ENCODE data around the gene GPR17. TPM values are rescaled to one million over a fixed set of nuclear protein-coding genes. Genes with fewer than 3 reads are reported as not detected.

GPR17 gene
- total and polyA plus RNA-seq, 9 of the 15 experiments (the other 6 are each of a cell fraction or from before 2014, with no cell fraction given) = not detected

DNA sequence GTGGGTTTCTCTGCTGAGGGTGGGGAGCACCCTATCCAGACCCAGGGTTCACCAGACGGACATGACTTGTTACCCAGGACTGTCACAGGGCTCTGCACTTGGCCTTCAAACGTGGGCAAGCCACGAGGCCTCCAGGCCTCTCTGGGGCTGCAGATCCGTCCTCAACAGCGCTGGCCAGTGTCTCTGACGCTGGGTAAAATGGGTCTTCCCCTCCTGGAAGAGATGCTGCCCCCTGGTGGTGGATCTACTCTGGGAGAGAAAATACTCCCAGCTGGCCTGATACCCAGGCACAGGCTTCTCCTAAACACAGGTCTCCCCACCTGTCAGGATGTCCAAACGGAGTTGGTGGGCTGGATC is 3.7 kb downstream of the GPR17 start:
- no peaks in the 10 kb centered on the region for H3K9me1 ChIP-seq (ENCODE audit: control insufficient read depth, insufficient read depth, low read length)
- peak; percentile 87 for ATAC-seq
- no peak overlapping the region for H3K4me3 ChIP-seq
- no peak overlapping the region for H3K4me2 ChIP-seq (ENCODE audit: insufficient read depth, low read length)
- FAIRE-seq = peak; percentile 94
- no peak overlapping the region for H3K9ac ChIP-seq (ENCODE audit: insufficient read depth in 1 of 2, low read depth in 2 of 2, low read length in 2 of 2)
- no peaks in the 10 kb centered on the region for H3K9me3 ChIP-seq (replicated peaks; ENCODE audit: control insufficient read depth, insufficient read depth, low read depth, low read length)
- no TSS peak for BruUV-seq (replicated peaks)
- DNase-seq (ENCODE audit: extremely low read depth in 1 of 4, low spot score in 3 of 4) = peak; percentile 76 to 88 (median 78)
- peaks cover 0 to 44% of the 10 kb centered on the region in 2 experiments; a peak in 2 of 5 replicates for H3K4me1 ChIP-seq (replicated peaks in 1 of 2; ENCODE audit: control insufficient read depth in 2 of 2, insufficient read depth in 2 of 2, low read length in 2 of 2)
- no peaks in the 10 kb centered on the region for H3K79me2 ChIP-seq (ENCODE audit: control insufficient read depth, insufficient read depth, low read length)
- H2AFZ ChIP-seq (ENCODE audit: low read depth, low read length) = no peak overlapping the region
- no peak overlapping the region for H3K27ac ChIP-seq (ENCODE audit: extremely low read depth, low read depth, low read length)
- 0% methylated on average over 6 of the region's 7 CpGs for WGBS (ENCODE audit: insufficient coverage, low coverage, missing lambda C conversion rate)
- CTCF ChIA-PET (ENCODE audit: low intra/inter-chr PET ratio) = interaction anchor here (0.6 to 1.8 kb wide), 5 partner anchors 57 to 176 kb away, joined by 3 to 8 read pairs (median 4); no protein-coding TSS in a partner anchor
- peaks cover 55 to 85% of the 10 kb centered on the region in 2 experiments for H3K27me3 ChIP-seq (ENCODE audit: control insufficient read depth in 2 of 2, insufficient read depth in 2 of 2, low read length in 2 of 2)
- in situ Hi-C loops (cut with MboI) (no loop called here), intact Hi-C loops (cut with micrococcal nuclease) (loop anchor here (1.0 to 5.0 kb wide), 2 partner anchors 58 to 452 kb away; no protein-coding TSS in a partner anchor)
- POLR2A ChIA-PET = interaction anchor here (0.6 to 1.3 kb wide), 4 partner anchors 10 to 33 kb away, joined by 3 to 6 read pairs (median 4); no protein-coding TSS in a partner anchor
- H4K20me1 ChIP-seq (replicated peaks; ENCODE audit: control insufficient read depth, insufficient read depth, low read length) = peaks cover 10% of the 10 kb centered on the region; the same call in 1 of the 2 replicates
- no peaks in the 10 kb centered on the region for H3K36me3 ChIP-seq (ENCODE audit: control insufficient read depth, insufficient read depth, low read length)
- no peak for TF ChIP-seq DNMT1 (IDR thresholded peaks at IDR 0.05)
- TF ChIP-seq CBX1 (IDR thresholded peaks at IDR 0.05; ENCODE audit: low read depth) = no peak
- TF ChIP-seq ZNF431 (CRISPR knock-in tag; IDR thresholded peaks at IDR 0.05) = no peak
- TF ChIP-seq ZNF780A (CRISPR knock-in tag; IDR thresholded peaks at IDR 0.05) = no peak
- TF ChIP-seq, protein P1, sequence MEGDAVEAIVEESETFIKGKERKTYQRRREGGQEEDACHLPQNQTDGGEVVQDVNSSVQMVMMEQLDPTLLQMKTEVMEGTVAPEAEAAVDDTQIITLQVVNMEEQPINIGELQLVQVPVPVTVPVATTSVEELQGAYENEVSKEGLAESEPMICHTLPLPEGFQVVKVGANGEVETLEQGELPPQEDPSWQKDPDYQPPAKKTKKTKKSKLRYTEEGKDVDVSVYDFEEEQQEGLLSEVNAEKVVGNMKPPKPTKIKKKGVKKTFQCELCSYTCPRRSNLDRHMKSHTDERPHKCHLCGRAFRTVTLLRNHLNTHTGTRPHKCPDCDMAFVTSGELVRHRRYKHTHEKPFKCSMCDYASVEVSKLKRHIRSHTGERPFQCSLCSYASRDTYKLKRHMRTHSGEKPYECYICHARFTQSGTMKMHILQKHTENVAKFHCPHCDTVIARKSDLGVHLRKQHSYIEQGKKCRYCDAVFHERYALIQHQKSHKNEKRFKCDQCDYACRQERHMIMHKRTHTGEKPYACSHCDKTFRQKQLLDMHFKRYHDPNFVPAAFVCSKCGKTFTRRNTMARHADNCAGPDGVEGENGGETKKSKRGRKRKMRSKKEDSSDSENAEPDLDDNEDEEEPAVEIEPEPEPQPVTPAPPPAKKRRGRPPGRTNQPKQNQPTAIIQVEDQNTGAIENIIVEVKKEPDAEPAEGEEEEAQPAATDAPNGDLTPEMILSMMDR (IDR thresholded peaks at IDR 0.05 in 2 of 3, conservative IDR thresholded peaks at IDR 0.05 in 1 of 3; ENCODE audit: insufficient read depth in 2 of 3, low read depth in 1 of 3, low read length in 3 of 3) = peak; percentile 84 to 89 (median 89)
- no peak for TF ChIP-seq HDAC1 (IDR thresholded peaks at IDR 0.05)
- TF ChIP-seq YY1 (IDR thresholded peaks at IDR 0.05; ENCODE audit: borderline replicate concordance in 1 of 3, control insufficient read depth in 1 of 3, extremely low read depth in 1 of 3, insufficient read depth in 3 of 3, insufficient read length in 1 of 3, insufficient replicate concordance in 2 of 3, low read depth in 1 of 3, low read length in 2 of 3) = peak in 1 of 3 experiments; percentile 44
- TF ChIP-seq, protein P2, sequence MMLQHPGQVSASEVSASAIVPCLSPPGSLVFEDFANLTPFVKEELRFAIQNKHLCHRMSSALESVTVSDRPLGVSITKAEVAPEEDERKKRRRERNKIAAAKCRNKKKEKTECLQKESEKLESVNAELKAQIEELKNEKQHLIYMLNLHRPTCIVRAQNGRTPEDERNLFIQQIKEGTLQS (IDR thresholded peaks at IDR 0.05) = no peak
- TF ChIP-seq, protein P2 (CRISPR knock-in tag; conservative IDR thresholded peaks at IDR 0.05) = no peak
- TF ChIP-seq RAD21 (CRISPR knock-in tag; conservative IDR thresholded peaks at IDR 0.05 in 1 of 2, IDR thresholded peaks at IDR 0.05 in 1 of 2) = peak; percentile 57 to 86
- TF ChIP-seq ZNF282 (CRISPR knock-in tag; IDR thresholded peaks at IDR 0.05) = no peak
- TF ChIP-seq RBM14 (IDR thresholded peaks at IDR 0.05; ENCODE audit: borderline replicate concordance, insufficient read depth, low read depth, low read length) = no peak
- TF ChIP-seq, protein P3, sequence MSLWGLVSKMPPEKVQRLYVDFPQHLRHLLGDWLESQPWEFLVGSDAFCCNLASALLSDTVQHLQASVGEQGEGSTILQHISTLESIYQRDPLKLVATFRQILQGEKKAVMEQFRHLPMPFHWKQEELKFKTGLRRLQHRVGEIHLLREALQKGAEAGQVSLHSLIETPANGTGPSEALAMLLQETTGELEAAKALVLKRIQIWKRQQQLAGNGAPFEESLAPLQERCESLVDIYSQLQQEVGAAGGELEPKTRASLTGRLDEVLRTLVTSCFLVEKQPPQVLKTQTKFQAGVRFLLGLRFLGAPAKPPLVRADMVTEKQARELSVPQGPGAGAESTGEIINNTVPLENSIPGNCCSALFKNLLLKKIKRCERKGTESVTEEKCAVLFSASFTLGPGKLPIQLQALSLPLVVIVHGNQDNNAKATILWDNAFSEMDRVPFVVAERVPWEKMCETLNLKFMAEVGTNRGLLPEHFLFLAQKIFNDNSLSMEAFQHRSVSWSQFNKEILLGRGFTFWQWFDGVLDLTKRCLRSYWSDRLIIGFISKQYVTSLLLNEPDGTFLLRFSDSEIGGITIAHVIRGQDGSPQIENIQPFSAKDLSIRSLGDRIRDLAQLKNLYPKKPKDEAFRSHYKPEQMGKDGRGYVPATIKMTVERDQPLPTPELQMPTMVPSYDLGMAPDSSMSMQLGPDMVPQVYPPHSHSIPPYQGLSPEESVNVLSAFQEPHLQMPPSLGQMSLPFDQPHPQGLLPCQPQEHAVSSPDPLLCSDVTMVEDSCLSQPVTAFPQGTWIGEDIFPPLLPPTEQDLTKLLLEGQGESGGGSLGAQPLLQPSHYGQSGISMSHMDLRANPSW (CRISPR knock-in tag; IDR thresholded peaks at IDR 0.05) = no peak
- no peak for TF ChIP-seq NBN (IDR thresholded peaks at IDR 0.05; ENCODE audit: low read depth)
- no peak for TF ChIP-seq PHB2 (IDR thresholded peaks at IDR 0.05; ENCODE audit: low read depth)
- no peak for TF ChIP-seq TEAD1 (CRISPR knock-in tag; IDR thresholded peaks at IDR 0.05)

Data from K562 (cell line).